CD14-positive monocyte (primary cell): ENCODE results near the gene TENT4A. TPM values are rescaled to one million over a fixed set of nuclear protein-coding genes. Genes with fewer than 3 reads are reported as not detected.
A peak's percentile ranks its signal among the peaks of the same experiment; 100 is the strongest.

Experiments used
- DNase-seq, 3 donors: peaks; one replicate each; pipeline ENCODE4 v3.0.0-alpha.2; 2011 to 2022
- H2AFZ ChIP-seq: 2 replicates; pipeline ENCODE4 v1.6.0; 2012; ENCODE audit warnings: mild to moderate bottlenecking, low read depth, low read length, inconsistent platforms; ENCODE audit not compliant: insufficient read depth, poor library complexity, severe bottlenecking
- H3K27ac ChIP-seq, 2 donors: 1 replicate in 1 of 2; 2 replicates in 1 of 2; pipeline ENCODE4 v1.5.1; 2012 to 2013; ENCODE audit warnings: low read length in 2 of 2, control low read depth in 1 of 2, inconsistent platforms in 1 of 2, low read depth in 1 of 2, mild to moderate bottlenecking in 1 of 2
- H3K27me3 ChIP-seq, 2 donors: one replicate each; pipeline versions ENCODE4 v1.6.0 to v1.6.1; 2011 to 2013; ENCODE audit warnings: low read length in 2 of 2; ENCODE audit not compliant: control insufficient read depth in 2 of 2, insufficient read depth in 2 of 2
- H3K36me3 ChIP-seq, 2 donors: replicated peaks in 1 of 2; 1 replicate in 1 of 2; 2 replicates in 1 of 2; pipeline versions ENCODE4 v1.5.1 to v1.6.1; 2012 to 2013; ENCODE audit warnings: low read length in 2 of 2, control low read depth in 1 of 2, inconsistent platforms in 1 of 2, mild to moderate bottlenecking in 1 of 2; ENCODE audit not compliant: insufficient read depth in 2 of 2, control insufficient read depth in 1 of 2
- H3K4me1 ChIP-seq, 2 donors: 1 replicate in 1 of 2; 2 replicates in 1 of 2; pipeline versions ENCODE4 v1.5.1 to v1.6.1; 2012 to 2013; ENCODE audit warnings: low read length in 2 of 2, control low read depth in 1 of 2, inconsistent platforms in 1 of 2, mild to moderate bottlenecking in 1 of 2, moderate library complexity in 1 of 2; ENCODE audit not compliant: insufficient read depth in 2 of 2, control insufficient read depth in 1 of 2
- H3K4me2 ChIP-seq: replicated peaks from 2 replicates; pipeline ENCODE3; 2012; ENCODE audit warnings: low read length, moderate library complexity, mild to moderate bottlenecking; ENCODE audit not compliant: poor library complexity, severe bottlenecking; ENCODE audit errors: extremely low read depth
- H3K4me3 ChIP-seq, 3 experiments: fragments of 200-600 bp in 1 of 3; sonication (generic) in 1 of 3; replicated peaks in 1 of 3; 1 replicate in 2 of 3; 2 replicates in 1 of 3; pipeline ENCODE4 v1.5.1; 2011 to 2013; ENCODE audit warnings: low read length in 3 of 3, mild to moderate bottlenecking in 3 of 3, control low read depth in 2 of 3, low read depth in 2 of 3, inconsistent platforms in 1 of 3, moderate library complexity in 1 of 3
- H3K79me2 ChIP-seq: 2 replicates; pipeline ENCODE4 v1.6.0; 2012; ENCODE audit warnings: mild to moderate bottlenecking, control low read depth, inconsistent platforms, low read length, moderate library complexity; ENCODE audit not compliant: insufficient read depth
- H3K9ac ChIP-seq: 2 replicates; pipeline ENCODE4 v1.6.0; 2017; ENCODE audit warnings: low read length, mild to moderate bottlenecking; ENCODE audit not compliant: insufficient read depth, poor library complexity, severe bottlenecking
- H3K9me3 ChIP-seq, 2 donors: replicated peaks in 1 of 2; 1 replicate in 1 of 2; 2 replicates in 1 of 2; pipeline versions ENCODE4 v1.5.1 to v1.6.1; 2012 to 2013; ENCODE audit warnings: low read length in 2 of 2, control low read depth in 1 of 2; ENCODE audit not compliant: control insufficient read depth in 1 of 2, insufficient read depth in 1 of 2
- H4K20me1 ChIP-seq: 2 replicates; pipeline ENCODE4 v1.6.0; 2012; ENCODE audit warnings: mild to moderate bottlenecking, low read length, control low read depth, moderate library complexity; ENCODE audit not compliant: insufficient read depth
- H3K27ac Mint-ChIP-seq, 7 donors: one replicate each; pipeline ENCODE4 v1.8.0; 2020; ENCODE audit warnings: mild to moderate bottlenecking in 7 of 7, mixed read lengths in 7 of 7, moderate library complexity in 6 of 7, inconsistent platforms in 2 of 7
- H3K27me3 Mint-ChIP-seq, 3 donors: one replicate each; pipeline ENCODE4 v1.8.0; 2021 to 2022; ENCODE audit warnings: low read depth in 3 of 3, mild to moderate bottlenecking in 3 of 3, mixed read lengths in 3 of 3, moderate library complexity in 3 of 3, inconsistent platforms in 1 of 3
- H3K36me3 Mint-ChIP-seq, 2 donors: one replicate each; pipeline ENCODE4 v1.8.0; 2020; ENCODE audit warnings: mixed read lengths in 2 of 2, inconsistent platforms in 1 of 2, mild to moderate bottlenecking in 1 of 2
- H3K4me1 Mint-ChIP-seq: one replicate; pipeline ENCODE4 v1.8.0; 2020; ENCODE audit warnings: mild to moderate bottlenecking, mixed read lengths
- H3K4me3 Mint-ChIP-seq, 2 donors: one replicate each; pipeline ENCODE4 v1.8.0; 2020; ENCODE audit warnings: mild to moderate bottlenecking in 2 of 2, mixed read lengths in 2 of 2, moderate library complexity in 1 of 2
- H3K9me3 Mint-ChIP-seq, 7 donors: one replicate each; pipeline ENCODE4 v1.8.0; 2020 to 2022; ENCODE audit warnings: mixed read lengths in 7 of 7, mild to moderate bottlenecking in 6 of 7, moderate library complexity in 6 of 7, inconsistent platforms in 2 of 7
- WGBS: methylation state at CpG from one replicate; pipeline ENCODE4 v1.1.5; 2013; ENCODE audit warnings: missing lambda C conversion rate; ENCODE audit not compliant: insufficient coverage; 5-methylcytosine and 5-hydroxymethylcytosine counted together
- intact Hi-C, 2 donors: fragments of 100-400 bp; cut with micrococcal nuclease; formaldehyde crosslinking; loops; one replicate each; pipeline versions ENCODE4 v1.15.0 to v1.15.1; 2023
- polyA plus RNA-seq, 3 donors: library from polyadenylated mRNA; depleted of rRNA in 1 of 3; unstranded in 2 of 3; stranded (reverse) in 1 of 3; fragments of 300-500 nt in 2 of 3; fragments of >200 nt in 1 of 3; fragmentation: Illumina TruSeq in 2 of 3; gene quantifications; 1 replicate in 2 of 3; 2 replicates in 1 of 3; pipeline ENCODE4 v1.2.3, GENCODE V29; 2012 to 2021
- TF ChIP-seq, protein P1 (sequence below): fragments of 200-600 bp; IDR thresholded peaks from one replicate; pipeline ENCODE4 v1.8.0; 2022; ENCODE audit warnings: antibody characterized with exemption, mild to moderate bottlenecking

TENT4A gene
- polyA plus RNA-seq, 3 donors = 0.17 to 15.6 (median 0.44) TPM

DNA sequence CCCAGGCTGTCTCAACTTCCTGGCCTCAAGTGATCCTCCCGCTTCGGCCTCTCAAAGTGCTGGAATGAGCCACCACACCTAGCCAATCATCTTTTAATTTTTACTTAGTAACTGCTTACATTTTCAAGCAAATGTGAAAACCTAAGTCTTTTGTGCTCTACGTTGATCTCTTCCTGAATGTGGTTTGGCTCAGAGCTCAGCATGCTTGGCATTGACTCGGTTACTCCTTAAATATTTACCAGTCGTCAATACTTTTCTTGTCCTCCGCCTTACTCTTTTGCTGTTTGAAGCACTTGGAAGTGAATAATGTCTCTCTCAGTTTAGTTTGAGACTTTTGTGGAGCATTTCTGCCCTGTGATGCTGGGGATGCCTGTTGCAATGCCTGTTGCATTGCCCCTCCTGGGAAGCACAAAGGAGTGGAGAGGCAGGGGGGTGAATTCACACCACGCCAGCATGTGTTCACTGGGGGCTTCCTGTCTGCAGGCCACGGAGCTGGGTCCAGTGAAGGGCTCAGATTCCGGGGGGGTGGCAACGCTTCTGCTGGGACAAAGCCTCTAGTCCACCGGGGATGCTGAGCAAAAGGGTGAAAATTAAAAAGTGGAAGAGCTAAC is 13.1 kb upstream of the TENT4A start:
- no peak for DNase-seq
- TF ChIP-seq, protein P1, sequence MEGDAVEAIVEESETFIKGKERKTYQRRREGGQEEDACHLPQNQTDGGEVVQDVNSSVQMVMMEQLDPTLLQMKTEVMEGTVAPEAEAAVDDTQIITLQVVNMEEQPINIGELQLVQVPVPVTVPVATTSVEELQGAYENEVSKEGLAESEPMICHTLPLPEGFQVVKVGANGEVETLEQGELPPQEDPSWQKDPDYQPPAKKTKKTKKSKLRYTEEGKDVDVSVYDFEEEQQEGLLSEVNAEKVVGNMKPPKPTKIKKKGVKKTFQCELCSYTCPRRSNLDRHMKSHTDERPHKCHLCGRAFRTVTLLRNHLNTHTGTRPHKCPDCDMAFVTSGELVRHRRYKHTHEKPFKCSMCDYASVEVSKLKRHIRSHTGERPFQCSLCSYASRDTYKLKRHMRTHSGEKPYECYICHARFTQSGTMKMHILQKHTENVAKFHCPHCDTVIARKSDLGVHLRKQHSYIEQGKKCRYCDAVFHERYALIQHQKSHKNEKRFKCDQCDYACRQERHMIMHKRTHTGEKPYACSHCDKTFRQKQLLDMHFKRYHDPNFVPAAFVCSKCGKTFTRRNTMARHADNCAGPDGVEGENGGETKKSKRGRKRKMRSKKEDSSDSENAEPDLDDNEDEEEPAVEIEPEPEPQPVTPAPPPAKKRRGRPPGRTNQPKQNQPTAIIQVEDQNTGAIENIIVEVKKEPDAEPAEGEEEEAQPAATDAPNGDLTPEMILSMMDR = no peak
- Histone ChIP-seq H3K4me1 (peaks cover 13 to 19% of the 10 kb centered on the region in 2 donors), H3K27me3 (peaks cover 10 to 37% of the 10 kb centered on the region in 2 donors), H3K4me3 (no peak overlapping the region), H2AFZ (no peak overlapping the region), H4K20me1 (no peaks in the 10 kb centered on the region), H3K4me2 (no peak overlapping the region), H3K9ac (no peak overlapping the region), H3K9me3 (no peaks in the 10 kb centered on the region), H3K36me3 (no peaks in the 10 kb centered on the region), H3K27ac (no peak overlapping the region), H3K79me2 (no peaks in the 10 kb centered on the region)
- H3K4me3 Mint-ChIP-seq = peak overlapping the region in 1 of 2 donors; percentile 11
- no peaks in the 10 kb centered on the region for H3K36me3 Mint-ChIP-seq
- 62% methylated on average over 5 of the region's 11 CpGs for WGBS
- peaks cover 18% of the 10 kb centered on the region for H3K4me1 Mint-ChIP-seq
- peak overlapping the region in 1 of 7 donors; percentile 54 for H3K27ac Mint-ChIP-seq
- intact Hi-C loops = no loop called here
- H3K27me3 Mint-ChIP-seq = peaks cover 17 to 44% (median 25%) of the 10 kb centered on the region in 3 donors
- H3K9me3 Mint-ChIP-seq = peaks cover 0 to 5% (median 2%) of the 10 kb centered on the region in 7 donors

DNA sequence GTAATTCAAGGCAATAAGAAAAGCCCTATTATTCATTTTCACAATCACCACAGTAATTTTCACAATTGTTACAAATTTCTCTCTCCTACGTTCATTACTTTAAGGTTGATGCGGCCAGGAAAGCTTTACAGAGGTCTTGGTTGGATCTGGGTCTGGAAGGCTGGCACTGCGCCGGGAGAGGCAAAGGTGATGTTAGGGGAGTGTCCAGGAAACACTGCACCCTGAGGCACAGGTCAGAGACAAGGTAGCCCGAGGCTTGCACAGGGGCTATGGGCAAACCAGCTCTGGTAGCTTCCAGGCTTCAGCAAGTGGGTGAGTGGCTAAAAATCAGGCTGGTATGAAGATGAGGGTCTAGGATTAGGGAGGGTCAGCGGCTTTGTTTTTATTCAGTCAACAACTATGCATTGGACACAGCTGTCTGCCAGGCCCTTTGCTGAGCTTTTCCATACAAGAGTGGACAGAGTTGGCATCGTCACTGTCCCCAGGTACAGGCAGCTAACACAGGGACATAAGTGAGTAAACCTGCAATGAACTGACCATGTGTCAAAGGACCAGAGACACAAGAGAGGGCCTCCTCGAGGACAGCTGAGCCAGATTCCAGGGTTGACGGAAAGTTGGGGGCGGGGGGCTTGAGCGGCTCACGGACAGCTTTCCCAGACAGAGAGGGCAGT is 12.4 kb upstream of the TENT4A start:
- intact Hi-C loops = no loop called here
- Histone ChIP-seq H3K9ac (no peak overlapping the region), H3K4me1 (peaks cover 16 to 25% of the 10 kb centered on the region in 2 donors), H3K27ac (no peak overlapping the region), H3K9me3 (no peaks in the 10 kb centered on the region), H3K36me3 (no peaks in the 10 kb centered on the region), H2AFZ (no peak overlapping the region), H3K4me3 (no peak overlapping the region), H3K79me2 (no peaks in the 10 kb centered on the region), H4K20me1 (no peaks in the 10 kb centered on the region), H3K27me3 (peaks cover 10 to 35% of the 10 kb centered on the region in 2 donors), H3K4me2 (no peak overlapping the region)
- 78% methylated on average over 10 of the region's 12 CpGs for WGBS
- TF ChIP-seq, protein P1 = no peak
- Mint-ChIP-seq H3K4me3 (peak overlapping the region in 1 of 2 donors; percentile 11), H3K4me1 (peaks cover 24% of the 10 kb centered on the region), H3K27ac (no peak overlapping the region), H3K9me3 (peaks cover 0 to 4% (median 2%) of the 10 kb centered on the region in 7 donors), H3K36me3 (no peaks in the 10 kb centered on the region), H3K27me3 (peaks cover 17 to 44% (median 27%) of the 10 kb centered on the region in 3 donors)
- DNase-seq = no peak
